A375 (cell line): ENCODE data around the gene SNN. TPM values are rescaled to one million over a fixed set of nuclear protein-coding genes. Genes with fewer than 3 reads are reported as not detected.

Source experiments
- total RNA-seq: library from RNA; depleted of rRNA; stranded (reverse); fragments of >200 nt; shearing (Covaris generic); gene quantifications from 2 replicates; pipeline ENCODE4 v1.2.3, GENCODE V29; 2014; rRNA removed

Gene SNN
- 2.4 and 2.9 TPM in 2 replicates for total RNA-seq

GRCh38 chr16:11667824-11668622, at the start of gene SNN:
Gene SNN, plus strand, starts transcription at chr16:11668455. Its CDS starts 7,605 bp downstream, at chr16:11676060.

Other genes with a start within 250 kb of the SNN start
- 18.8 and 20.2 TPM in 2 replicates for gene LITAF, start 81.5 kb upstream of the SNN start, total RNA-seq
- gene TXNDC11, start 74.4 kb downstream of the SNN start, total RNA-seq = 31.4 and 32.1 TPM in 2 replicates
- 82.1 and 88.6 TPM in 2 replicates for gene ZC3H7A, start 128.8 kb downstream of the SNN start, total RNA-seq
- 315 and 433 TPM in 2 replicates for gene RSL1D1, start 183.1 kb downstream of the SNN start, total RNA-seq
- 69.9 and 91.9 TPM in 2 replicates for gene GSPT1, start 247.5 kb downstream of the SNN start, total RNA-seq